ENCODE results near the gene STXBP5L. TPM values are rescaled to one million over a fixed set of nuclear protein-coding genes. Genes with fewer than 3 reads are reported as not detected.

Gene STXBP5L
- polyA plus RNA-seq, 3 donors = not detected

DNA sequence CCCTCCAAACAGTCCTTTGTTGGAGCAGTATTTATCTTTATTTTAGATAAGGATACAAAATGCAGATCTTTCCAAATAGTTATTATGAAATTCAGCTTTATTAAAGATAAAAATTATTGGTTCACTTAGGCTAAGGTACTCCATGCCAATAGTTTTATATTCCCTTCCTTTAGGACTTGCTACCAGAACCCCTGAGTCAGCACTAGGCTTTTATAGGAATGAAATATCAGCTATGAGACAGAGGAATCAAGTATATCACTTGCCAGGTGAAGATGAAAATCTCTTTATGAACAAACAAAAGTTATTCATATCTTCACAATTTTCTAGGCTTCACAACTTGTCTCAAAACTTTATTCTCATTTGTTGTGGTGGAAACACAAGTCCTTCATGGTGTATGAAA, 416.3 kb downstream of the STXBP5L start:
- intact Hi-C loops (cut with micrococcal nuclease) = no loop called here
- Mint-ChIP-seq H3K36me3 (no peaks in the 10 kb centered on the region), H3K4me1 (no peaks in the 10 kb centered on the region), H3K27ac (no peak overlapping the region), H3K27me3 (ENCODE audit: low read depth in 3 of 3) (peaks cover 1 to 3% (median 1%) of the 10 kb centered on the region in 3 donors), H3K4me3 (no peak overlapping the region), H3K9me3 (peaks cover 0 to 4% (median 0%) of the 10 kb centered on the region in 7 donors)
- H3K9me3 ChIP-seq (replicated peaks in 1 of 2; ENCODE audit: control insufficient read depth in 1 of 2, insufficient read depth in 1 of 2, low read length in 2 of 2) = no peaks in the 10 kb centered on the region
- H3K36me3 ChIP-seq (replicated peaks in 1 of 2; ENCODE audit: control insufficient read depth in 1 of 2, insufficient read depth in 2 of 2, low read length in 2 of 2) = no peaks in the 10 kb centered on the region
- H2AFZ ChIP-seq (ENCODE audit: insufficient read depth, low read depth, low read length, poor library complexity, severe bottlenecking) = no peak overlapping the region
- no peaks in the 10 kb centered on the region for H4K20me1 ChIP-seq (ENCODE audit: insufficient read depth, low read length)
- no peak overlapping the region for H3K4me3 ChIP-seq (replicated peaks in 1 of 3; ENCODE audit: low read depth in 2 of 3, low read length in 3 of 3)
- no peak overlapping the region for H3K27ac ChIP-seq (ENCODE audit: low read depth in 1 of 2, low read length in 2 of 2)
- DNase-seq = no peak
- H3K27me3 ChIP-seq (ENCODE audit: control insufficient read depth in 2 of 2, insufficient read depth in 2 of 2, low read length in 2 of 2) = no peaks in the 10 kb centered on the region
- TF ChIP-seq CTCF (IDR thresholded peaks at IDR 0.05) = no peak
- H3K79me2 ChIP-seq (ENCODE audit: insufficient read depth, low read length) = no peaks in the 10 kb centered on the region
- H3K4me1 ChIP-seq (ENCODE audit: control insufficient read depth in 1 of 2, insufficient read depth in 2 of 2, low read length in 2 of 2) = no peaks in the 10 kb centered on the region
- no peak overlapping the region for H3K9ac ChIP-seq (ENCODE audit: insufficient read depth, low read length, poor library complexity, severe bottlenecking)
- no peak overlapping the region for H3K4me2 ChIP-seq (replicated peaks; ENCODE audit: extremely low read depth, low read length, poor library complexity, severe bottlenecking)

DNA sequence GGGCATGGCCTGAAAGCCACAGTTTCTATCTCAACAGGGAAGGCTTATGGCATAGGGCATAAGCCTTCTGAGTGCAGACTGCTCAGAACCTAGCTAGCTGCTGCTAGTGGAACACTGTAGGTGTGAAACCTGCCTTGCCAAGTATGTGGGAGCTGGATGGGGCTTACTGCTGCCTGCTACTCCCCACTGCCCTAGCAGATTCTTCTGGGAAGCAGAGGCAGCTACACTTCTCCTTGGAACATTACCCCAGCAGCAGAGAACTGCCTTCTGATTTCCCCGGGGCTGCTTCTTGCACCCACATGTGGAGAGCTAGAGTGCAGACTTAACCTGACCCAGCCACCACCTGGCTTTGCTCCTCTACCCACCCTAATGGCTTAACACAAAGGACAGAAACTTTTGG, 422.1 kb downstream of the STXBP5L start:
- Mint-ChIP-seq H3K27ac (no peak overlapping the region), H3K27me3 (ENCODE audit: low read depth in 3 of 3) (peaks cover 0 to 5% (median 1%) of the 10 kb centered on the region in 3 donors), H3K4me3 (no peak overlapping the region), H3K9me3 (peaks cover 0 to 3% (median 0%) of the 10 kb centered on the region in 7 donors), H3K36me3 (no peaks in the 10 kb centered on the region), H3K4me1 (no peaks in the 10 kb centered on the region)
- Histone ChIP-seq H3K9me3 (replicated peaks in 1 of 2; ENCODE audit: control insufficient read depth in 1 of 2, insufficient read depth in 1 of 2, low read length in 2 of 2) (no peaks in the 10 kb centered on the region), H3K36me3 (replicated peaks in 1 of 2; ENCODE audit: control insufficient read depth in 1 of 2, insufficient read depth in 2 of 2, low read length in 2 of 2) (no peaks in the 10 kb centered on the region), H3K4me3 (replicated peaks in 1 of 3; ENCODE audit: low read depth in 2 of 3, low read length in 3 of 3) (no peak overlapping the region), H3K27me3 (ENCODE audit: control insufficient read depth in 2 of 2, insufficient read depth in 2 of 2, low read length in 2 of 2) (no peaks in the 10 kb centered on the region), H4K20me1 (ENCODE audit: insufficient read depth, low read length) (no peaks in the 10 kb centered on the region), H3K4me1 (ENCODE audit: control insufficient read depth in 1 of 2, insufficient read depth in 2 of 2, low read length in 2 of 2) (no peaks in the 10 kb centered on the region), H3K4me2 (replicated peaks; ENCODE audit: extremely low read depth, low read length, poor library complexity, severe bottlenecking) (no peak overlapping the region), H3K9ac (ENCODE audit: insufficient read depth, low read length, poor library complexity, severe bottlenecking) (no peak overlapping the region), H2AFZ (ENCODE audit: insufficient read depth, low read depth, low read length, poor library complexity, severe bottlenecking) (no peak overlapping the region), H3K79me2 (ENCODE audit: insufficient read depth, low read length) (no peaks in the 10 kb centered on the region), H3K27ac (ENCODE audit: low read depth in 1 of 2, low read length in 2 of 2) (no peak overlapping the region)
- TF ChIP-seq CTCF (IDR thresholded peaks at IDR 0.05) = no peak
- no peak for DNase-seq
- WGBS (ENCODE audit: insufficient coverage) = 100% methylated on average over 1 of the region's 1 CpG
- intact Hi-C loops (cut with micrococcal nuclease) = no loop called here

All from CD14-positive monocyte (primary cell).